HCT116 (cell line): ENCODE data around the gene GALR2. TPM values are rescaled to one million over a fixed set of nuclear protein-coding genes. Genes with fewer than 3 reads are reported as not detected.

Experiments
- ATAC-seq: fragments of 200-7000 bp; cut with Tn5 transposase; 2 replicates; pipeline ENCODE4 v1.9.1; 2020; ENCODE audit warnings: mild to moderate bottlenecking, moderate library complexity
- BruUV-seq: library from RNA; stranded (reverse); fragments of 400-500 nt; replicated peaks from 2 replicates; lab custom pipeline; 2021; lab: Mats Ljungman, UMichigan
- CTCF ChIA-PET: fragments of 300-600 bp; sonication (Branson Sonifier 250); formaldehyde crosslinking; loops from one replicate; lab custom pipeline; 2021; ENCODE audit warnings: antibody characterized with exemption; lab: Charles Lee
- POLR2A ChIA-PET: fragments of 300-600, 350-600 bp; sonication (Branson Sonifier 250); formaldehyde crosslinking; loops from one replicate; lab custom pipeline; 2021; ENCODE audit warnings: antibody characterized with exemption; lab: Charles Lee
- RAD21 ChIA-PET, 2 experiments: fragments of 300-600 bp; sonication (Branson Sonifier 250); formaldehyde crosslinking; loops; one replicate each; lab custom pipeline; 2023; ENCODE audit warnings: low total read pairs in 2 of 2; ENCODE audit not compliant: uncharacterized antibody in 2 of 2, unreplicated experiment in 2 of 2, low non-redundant PET in 1 of 2; lab: Charles Lee
- DNase-seq: peaks from one replicate; pipeline ENCODE4 v3.0.0-alpha.2; 2010; ENCODE audit warnings: low read depth, low spot score
- H2AFZ ChIP-seq: fragments of 200-600 bp; shearing (Covaris generic), sonication (generic); 2 replicates; pipeline ENCODE4 v1.6.1; 2017; ENCODE audit warnings: low read depth, mixed run types, mixed read lengths, antibody characterized with exemption, low read length; ENCODE audit not compliant: poor library complexity, severe bottlenecking
- H3K27ac ChIP-seq: 2 replicates; pipeline ENCODE4 v1.5.1; 2012; ENCODE audit warnings: low read depth, low read length
- H3K27me3 ChIP-seq: fragments of 200-600 bp; sonication (generic); 2 replicates; pipeline ENCODE4 v1.6.1; 2016; ENCODE audit warnings: mixed run types, low read length, mixed read lengths; ENCODE audit not compliant: insufficient read depth
- H3K36me3 ChIP-seq, 2 experiments: fragments of 200-500 bp in 1 of 2; fragments of 200-600 bp in 1 of 2; sonication (Bioruptor generic) in 1 of 2; sonication (generic) in 1 of 2; 2 replicates each; pipeline versions ENCODE4 v1.5.1 to v1.6.1; 2014 to 2016; ENCODE audit warnings: low read length in 2 of 2, inconsistent platforms in 1 of 2, mixed read lengths in 1 of 2, mixed run types in 1 of 2; ENCODE audit not compliant: insufficient read depth in 2 of 2, control insufficient read depth in 1 of 2
- H3K4me1 ChIP-seq, 2 experiments: fragments of 200-600 bp in 1 of 2; sonication (generic) in 1 of 2; 2 replicates each; pipeline versions ENCODE4 v1.5.1 to v1.6.1; 2012 to 2017; ENCODE audit warnings: low read length in 2 of 2, inconsistent platforms in 1 of 2, mild to moderate bottlenecking in 1 of 2, mixed read lengths in 1 of 2, mixed run types in 1 of 2, moderate library complexity in 1 of 2; ENCODE audit not compliant: insufficient read depth in 2 of 2, control insufficient read depth in 1 of 2
- H3K4me2 ChIP-seq: fragments of 200-600 bp; sonication (generic); 2 replicates; pipeline ENCODE4 v1.6.1; 2017; ENCODE audit warnings: mixed run types, low read length, mixed read lengths
- H3K4me3 ChIP-seq, 2 experiments: fragments of 200-600 bp in 1 of 2; sonication (generic) in 1 of 2; replicated peaks in 1 of 2; 2 replicates each; pipeline ENCODE4 v1.5.1; 2011 to 2016; ENCODE audit warnings: low read length in 2 of 2, control low read depth in 1 of 2, low read depth in 1 of 2, mild to moderate bottlenecking in 1 of 2, mixed read lengths in 1 of 2, mixed run types in 1 of 2
- H3K79me2 ChIP-seq: fragments of 200-600 bp; sonication (generic); 2 replicates; pipeline ENCODE4 v1.6.1; 2017; ENCODE audit warnings: mild to moderate bottlenecking, mixed run types, low read length, moderate library complexity, mixed read lengths; ENCODE audit not compliant: insufficient read depth
- H3K9ac ChIP-seq: fragments of 200-600 bp; sonication (generic); 2 replicates; pipeline ENCODE4 v1.6.1; 2016; ENCODE audit warnings: low read length, mixed read lengths
- H3K9me2 ChIP-seq: fragments of 200-600 bp; sonication (generic), shearing (Covaris generic); 2 replicates; pipeline ENCODE4 v1.6.1; 2017; ENCODE audit warnings: mixed run types, mild to moderate bottlenecking, moderate library complexity; ENCODE audit not compliant: insufficient read depth
- H3K9me3 ChIP-seq, 2 experiments: fragments of 200-500 bp in 1 of 2; fragments of 200-600 bp in 1 of 2; sonication (Bioruptor generic) in 1 of 2; sonication (generic) in 1 of 2; 2 replicates each; pipeline ENCODE4 v1.6.1; 2014 to 2017; ENCODE audit warnings: low read length in 2 of 2, mixed read lengths in 2 of 2, inconsistent platforms in 1 of 2, low read depth in 1 of 2, mild to moderate bottlenecking in 1 of 2, mixed run types in 1 of 2, moderate library complexity in 1 of 2; ENCODE audit not compliant: control insufficient read depth in 1 of 2, insufficient read depth in 1 of 2
- H4K20me1 ChIP-seq: fragments of 200-600 bp; sonication (generic), shearing (Covaris generic); 2 replicates; pipeline ENCODE4 v1.6.1; 2017; ENCODE audit warnings: mixed run types, mild to moderate bottlenecking, moderate library complexity; ENCODE audit not compliant: insufficient read depth
- CBX3 ChIP-seq: IDR thresholded peaks from 2 replicates; pipeline ENCODE4 v1.6.1; 2012; ENCODE audit warnings: low read depth
- CEBPB ChIP-seq: IDR thresholded peaks from 2 replicates; pipeline ENCODE4 v1.6.1; 2012; ENCODE audit warnings: low read depth
- EGR1 ChIP-seq: IDR thresholded peaks from 2 replicates; pipeline ENCODE4 v1.6.1; 2012; ENCODE audit warnings: low read depth
- ELF1 ChIP-seq: IDR thresholded peaks from 2 replicates; pipeline ENCODE4 v1.6.1; 2012; ENCODE audit warnings: low read depth, borderline replicate concordance
- EZH2 ChIP-seq: fragments of 200-600 bp; sonication (generic); IDR thresholded peaks from 2 replicates; pipeline ENCODE4 v1.6.1; 2017; ENCODE audit warnings: antibody characterized with exemption, mixed run types
- EZH2phosphoT487 ChIP-seq: fragments of 200-600 bp; IDR thresholded peaks from 2 replicates; pipeline ENCODE4 v1.6.1; 2018; ENCODE audit warnings: antibody characterized with exemption, borderline replicate concordance
- FOSL1 ChIP-seq: IDR thresholded peaks from 2 replicates; pipeline ENCODE4 v1.6.1; 2012; ENCODE audit warnings: low read depth
- JUND ChIP-seq: IDR thresholded peaks from 2 replicates; pipeline ENCODE4 v1.6.1; 2012
- POLR2A ChIP-seq: IDR thresholded peaks from 2 replicates; pipeline ENCODE4 v1.7.0; 2011; ENCODE audit warnings: borderline replicate concordance; ENCODE audit not compliant: insufficient read depth, insufficient read length; ENCODE audit errors: extremely low read depth
- POLR2AphosphoS5 ChIP-seq: IDR thresholded peaks from 2 replicates; pipeline ENCODE4 v1.6.1; 2011; ENCODE audit warnings: mild to moderate bottlenecking, low read depth, low read length, moderate library complexity
- RAD21 ChIP-seq: IDR thresholded peaks from 2 replicates; pipeline ENCODE4 v1.6.1; 2012; ENCODE audit warnings: low read depth, mild to moderate bottlenecking
- SIN3A ChIP-seq: IDR thresholded peaks from 2 replicates; pipeline ENCODE4 v1.6.1; 2012; ENCODE audit warnings: low read depth
- SP1 ChIP-seq: IDR thresholded peaks from 2 replicates; pipeline ENCODE4 v1.6.1; 2012; ENCODE audit warnings: low read depth
- SRF ChIP-seq: IDR thresholded peaks from 2 replicates; pipeline ENCODE4 v1.6.1; 2012; ENCODE audit warnings: low read depth
- YY1 ChIP-seq: IDR thresholded peaks from 2 replicates; pipeline ENCODE4 v1.6.1; 2011; ENCODE audit warnings: low read length, low read depth, moderate library complexity, mild to moderate bottlenecking; ENCODE audit not compliant: insufficient replicate concordance; ENCODE audit errors: extremely low read depth
- ZNF274 ChIP-seq: fragments of 200-500 bp; sonication (Bioruptor generic); IDR thresholded peaks from 2 replicates; pipeline ENCODE4 v1.6.1; 2014; ENCODE audit warnings: mild to moderate bottlenecking, low read depth, low read length, inconsistent platforms
- intact Hi-C: fragments of 100-400 bp; cut with micrococcal nuclease; formaldehyde crosslinking; loops from 2 replicates; pipeline ENCODE4 v1.10.0; 2022
- total RNA-seq: library from RNA; stranded (reverse); gene quantifications from one replicate; pipeline ENCODE4 v1.2.1, GENCODE V29; 2021; ENCODE audit not compliant: unreplicated experiment
- TF ChIP-seq, protein P1 (sequence below), 3 experiments: fragments of 200-600 bp in 1 of 3; sonication (generic) in 1 of 3; IDR thresholded peaks in 2 of 3; conservative IDR thresholded peaks in 1 of 3; 2 replicates each; pipeline ENCODE4 v1.5.1; 2012 to 2017; ENCODE audit warnings: low read depth in 2 of 3, low read length in 2 of 3, antibody characterized with exemption in 1 of 3, borderline replicate concordance in 1 of 3, control low read depth in 1 of 3, mild to moderate bottlenecking in 1 of 3, mixed read lengths in 1 of 3, mixed run types in 1 of 3, moderate library complexity in 1 of 3; ENCODE audit not compliant: insufficient read depth in 1 of 3
- TF ChIP-seq, protein P2 (sequence below): IDR thresholded peaks from 2 replicates; pipeline ENCODE4 v1.6.1; 2012
- TF ChIP-seq, protein P3 (sequence below): IDR thresholded peaks from 2 replicates; pipeline ENCODE4 v1.6.1; 2012
- TF ChIP-seq, protein P4 (sequence below): IDR thresholded peaks from 2 replicates; pipeline ENCODE4 v1.6.1; 2012; ENCODE audit warnings: low read depth

Gene GALR2
- total RNA-seq, 1 experiment from 2014 or later, result 0.27 TPM

DNA sequence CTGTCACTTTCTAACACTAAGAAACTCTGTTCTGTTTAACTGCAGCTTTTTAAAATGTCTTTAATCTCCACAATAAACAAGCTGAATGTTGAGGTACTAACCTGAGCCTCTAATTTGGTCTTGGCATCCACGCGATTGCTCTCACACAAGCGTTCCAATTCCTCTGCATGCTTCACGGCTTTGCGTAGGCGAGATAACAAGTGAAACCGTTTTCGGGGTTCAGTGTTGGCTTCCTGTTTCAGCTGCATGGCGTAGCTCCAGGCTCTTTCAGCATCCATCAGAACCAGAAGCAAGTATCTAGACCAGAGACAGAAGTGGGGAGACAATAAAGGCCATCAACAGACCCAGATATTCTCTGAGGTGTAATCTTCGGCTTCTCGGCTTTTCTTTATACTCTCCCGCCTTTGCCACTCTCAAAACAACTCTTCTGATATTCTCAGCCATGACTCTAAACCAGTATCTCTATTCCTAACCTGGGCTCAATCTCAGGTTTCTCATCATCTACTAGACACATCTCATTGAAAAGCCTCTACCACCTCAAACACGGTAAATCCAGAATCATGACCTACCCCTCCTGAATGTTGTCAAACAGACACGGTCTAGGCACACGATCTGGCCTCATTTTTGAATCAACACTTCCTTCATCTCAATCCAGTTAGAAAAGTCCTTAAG is 10.6 kb upstream of the GALR2 start:
- Histone ChIP-seq H3K4me2 (no peak overlapping the region), H3K9ac (no peak overlapping the region), H3K27me3 (no peaks in the 10 kb centered on the region), H3K27ac (no peak overlapping the region; the same call in 1 of the 2 replicates), H3K9me2 (no peaks in the 10 kb centered on the region), H3K9me3 (no peaks in the 10 kb centered on the region), H3K4me1 (no peaks in the 10 kb centered on the region), H3K36me3 (peaks cover 71 to 89% of the 10 kb centered on the region in 2 experiments), H2AFZ (no peak overlapping the region), H3K4me3 (no peak overlapping the region)
- ATAC-seq (no peak), DNase-seq (no peak)
- POLR2A ChIA-PET, result interaction anchor here (0.6 kb wide), 1 partner anchor 34 kb away, joined by 3 read pairs; no protein-coding TSS in a partner anchor
- intact Hi-C loops, result no loop called here
- RAD21 ChIA-PET, result no interaction called here
- no TSS peak for BruUV-seq
- TF ChIP-seq POLR2AphosphoS5 (no peak), ZNF274 (no peak), SRF (no peak), POLR2A (no peak), YY1 (no peak), ELF1 (no peak), CBX3 (no peak), CEBPB (no peak), RAD21 (no peak), EZH2phosphoT487 (no peak), FOSL1 (no peak), SIN3A (no peak), SP1 (no peak), JUND (no peak), EZH2 (no peak), EGR1 (no peak)
- TF ChIP-seq, protein P1, sequence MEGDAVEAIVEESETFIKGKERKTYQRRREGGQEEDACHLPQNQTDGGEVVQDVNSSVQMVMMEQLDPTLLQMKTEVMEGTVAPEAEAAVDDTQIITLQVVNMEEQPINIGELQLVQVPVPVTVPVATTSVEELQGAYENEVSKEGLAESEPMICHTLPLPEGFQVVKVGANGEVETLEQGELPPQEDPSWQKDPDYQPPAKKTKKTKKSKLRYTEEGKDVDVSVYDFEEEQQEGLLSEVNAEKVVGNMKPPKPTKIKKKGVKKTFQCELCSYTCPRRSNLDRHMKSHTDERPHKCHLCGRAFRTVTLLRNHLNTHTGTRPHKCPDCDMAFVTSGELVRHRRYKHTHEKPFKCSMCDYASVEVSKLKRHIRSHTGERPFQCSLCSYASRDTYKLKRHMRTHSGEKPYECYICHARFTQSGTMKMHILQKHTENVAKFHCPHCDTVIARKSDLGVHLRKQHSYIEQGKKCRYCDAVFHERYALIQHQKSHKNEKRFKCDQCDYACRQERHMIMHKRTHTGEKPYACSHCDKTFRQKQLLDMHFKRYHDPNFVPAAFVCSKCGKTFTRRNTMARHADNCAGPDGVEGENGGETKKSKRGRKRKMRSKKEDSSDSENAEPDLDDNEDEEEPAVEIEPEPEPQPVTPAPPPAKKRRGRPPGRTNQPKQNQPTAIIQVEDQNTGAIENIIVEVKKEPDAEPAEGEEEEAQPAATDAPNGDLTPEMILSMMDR (IDR thresholded peaks at IDR 0.05 in 2 of 3, conservative IDR thresholded peaks at IDR 0.05 in 1 of 3; ENCODE audit: borderline replicate concordance in 1 of 3, insufficient read depth in 1 of 3, low read depth in 2 of 3, low read length in 2 of 3), result no peak
- TF ChIP-seq, protein P2, sequence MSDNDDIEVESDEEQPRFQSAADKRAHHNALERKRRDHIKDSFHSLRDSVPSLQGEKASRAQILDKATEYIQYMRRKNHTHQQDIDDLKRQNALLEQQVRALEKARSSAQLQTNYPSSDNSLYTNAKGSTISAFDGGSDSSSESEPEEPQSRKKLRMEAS, result no peak
- TF ChIP-seq, protein P3, sequence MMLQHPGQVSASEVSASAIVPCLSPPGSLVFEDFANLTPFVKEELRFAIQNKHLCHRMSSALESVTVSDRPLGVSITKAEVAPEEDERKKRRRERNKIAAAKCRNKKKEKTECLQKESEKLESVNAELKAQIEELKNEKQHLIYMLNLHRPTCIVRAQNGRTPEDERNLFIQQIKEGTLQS, result no peak
- TF ChIP-seq, protein P4, sequence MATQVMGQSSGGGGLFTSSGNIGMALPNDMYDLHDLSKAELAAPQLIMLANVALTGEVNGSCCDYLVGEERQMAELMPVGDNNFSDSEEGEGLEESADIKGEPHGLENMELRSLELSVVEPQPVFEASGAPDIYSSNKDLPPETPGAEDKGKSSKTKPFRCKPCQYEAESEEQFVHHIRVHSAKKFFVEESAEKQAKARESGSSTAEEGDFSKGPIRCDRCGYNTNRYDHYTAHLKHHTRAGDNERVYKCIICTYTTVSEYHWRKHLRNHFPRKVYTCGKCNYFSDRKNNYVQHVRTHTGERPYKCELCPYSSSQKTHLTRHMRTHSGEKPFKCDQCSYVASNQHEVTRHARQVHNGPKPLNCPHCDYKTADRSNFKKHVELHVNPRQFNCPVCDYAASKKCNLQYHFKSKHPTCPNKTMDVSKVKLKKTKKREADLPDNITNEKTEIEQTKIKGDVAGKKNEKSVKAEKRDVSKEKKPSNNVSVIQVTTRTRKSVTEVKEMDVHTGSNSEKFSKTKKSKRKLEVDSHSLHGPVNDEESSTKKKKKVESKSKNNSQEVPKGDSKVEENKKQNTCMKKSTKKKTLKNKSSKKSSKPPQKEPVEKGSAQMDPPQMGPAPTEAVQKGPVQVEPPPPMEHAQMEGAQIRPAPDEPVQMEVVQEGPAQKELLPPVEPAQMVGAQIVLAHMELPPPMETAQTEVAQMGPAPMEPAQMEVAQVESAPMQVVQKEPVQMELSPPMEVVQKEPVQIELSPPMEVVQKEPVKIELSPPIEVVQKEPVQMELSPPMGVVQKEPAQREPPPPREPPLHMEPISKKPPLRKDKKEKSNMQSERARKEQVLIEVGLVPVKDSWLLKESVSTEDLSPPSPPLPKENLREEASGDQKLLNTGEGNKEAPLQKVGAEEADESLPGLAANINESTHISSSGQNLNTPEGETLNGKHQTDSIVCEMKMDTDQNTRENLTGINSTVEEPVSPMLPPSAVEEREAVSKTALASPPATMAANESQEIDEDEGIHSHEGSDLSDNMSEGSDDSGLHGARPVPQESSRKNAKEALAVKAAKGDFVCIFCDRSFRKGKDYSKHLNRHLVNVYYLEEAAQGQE, result no peak
- TF ChIP-seq, all 23 proteins: peak for 0
- CTCF ChIA-PET, result no interaction called here
- H3K79me2 ChIP-seq, result peaks cover 50% of the 10 kb centered on the region
- no peaks in the 10 kb centered on the region; the same call in 1 of the 2 replicates for H4K20me1 ChIP-seq
